Spleen (tissue), 7 donors: ENCODE results near the gene ABCA2.

Experiments used
- POLR2A ChIP-seq, 3 donors: fragments of 450-650 bp; IDR thresholded peaks; one replicate each; pipeline ENCODE4 v1.5.1; 2017; ENCODE audit warnings: antibody characterized with exemption in 3 of 3, mild to moderate bottlenecking in 1 of 3
- TF ChIP-seq, protein P1 (sequence below), 11 experiments: fragments of 200-600 bp in 7 of 11; fragments of 450-650 bp in 4 of 11; sonication (generic) in 4 of 11; IDR thresholded peaks in 8 of 11; conservative IDR thresholded peaks in 3 of 11; 1 replicate in 7 of 11; 2 replicates in 4 of 11; pipeline versions ENCODE4 v1.4.0 to v1.8.0; 2016 to 2021; ENCODE audit warnings: antibody characterized with exemption in 11 of 11, inconsistent platforms in 4 of 11, mild to moderate bottlenecking in 1 of 11
- donor health status: DM: no; HTN: no; CAD: no; lungs with moderate emphysema.
- donor health status: DM: no; HTN: no; CAD: no.
- donor health status: DM: no; HTN: no; CAD: no.

DNA sequence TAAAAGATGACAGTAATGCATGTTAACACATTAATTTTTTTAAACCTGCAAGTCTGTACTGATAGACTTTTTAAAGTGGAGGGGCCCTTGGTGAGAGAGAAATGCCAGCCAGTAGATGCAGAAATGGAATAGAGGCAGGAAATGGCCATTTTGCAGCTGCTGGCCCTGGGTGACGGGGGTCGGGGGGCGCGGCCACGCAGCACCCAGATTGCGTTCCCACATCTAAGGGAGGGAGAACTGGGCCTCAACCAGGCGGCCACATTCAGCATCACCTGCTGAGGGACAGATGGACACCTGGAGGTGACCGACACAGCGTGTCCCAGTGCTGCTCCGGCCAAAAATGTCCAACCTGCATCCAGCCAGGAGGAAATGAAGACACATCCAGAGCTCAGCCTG is 25.4 kb downstream of the ABCA2 start:
- TF ChIP-seq, protein P1, sequence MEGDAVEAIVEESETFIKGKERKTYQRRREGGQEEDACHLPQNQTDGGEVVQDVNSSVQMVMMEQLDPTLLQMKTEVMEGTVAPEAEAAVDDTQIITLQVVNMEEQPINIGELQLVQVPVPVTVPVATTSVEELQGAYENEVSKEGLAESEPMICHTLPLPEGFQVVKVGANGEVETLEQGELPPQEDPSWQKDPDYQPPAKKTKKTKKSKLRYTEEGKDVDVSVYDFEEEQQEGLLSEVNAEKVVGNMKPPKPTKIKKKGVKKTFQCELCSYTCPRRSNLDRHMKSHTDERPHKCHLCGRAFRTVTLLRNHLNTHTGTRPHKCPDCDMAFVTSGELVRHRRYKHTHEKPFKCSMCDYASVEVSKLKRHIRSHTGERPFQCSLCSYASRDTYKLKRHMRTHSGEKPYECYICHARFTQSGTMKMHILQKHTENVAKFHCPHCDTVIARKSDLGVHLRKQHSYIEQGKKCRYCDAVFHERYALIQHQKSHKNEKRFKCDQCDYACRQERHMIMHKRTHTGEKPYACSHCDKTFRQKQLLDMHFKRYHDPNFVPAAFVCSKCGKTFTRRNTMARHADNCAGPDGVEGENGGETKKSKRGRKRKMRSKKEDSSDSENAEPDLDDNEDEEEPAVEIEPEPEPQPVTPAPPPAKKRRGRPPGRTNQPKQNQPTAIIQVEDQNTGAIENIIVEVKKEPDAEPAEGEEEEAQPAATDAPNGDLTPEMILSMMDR (IDR thresholded peaks at IDR 0.05 in 8 of 11, conservative IDR thresholded peaks at IDR 0.05 in 3 of 11), result no peak
- no peak for TF ChIP-seq POLR2A (IDR thresholded peaks at IDR 0.05)
